Fibroblast of gingiva (primary cell): ENCODE data around the gene RPTOR.

Source experiments
- DNase-seq: peaks from one replicate; pipeline ENCODE4 v3.0.0-alpha.2; 2011; ENCODE audit warnings: low read depth

RPTOR gene

DNA sequence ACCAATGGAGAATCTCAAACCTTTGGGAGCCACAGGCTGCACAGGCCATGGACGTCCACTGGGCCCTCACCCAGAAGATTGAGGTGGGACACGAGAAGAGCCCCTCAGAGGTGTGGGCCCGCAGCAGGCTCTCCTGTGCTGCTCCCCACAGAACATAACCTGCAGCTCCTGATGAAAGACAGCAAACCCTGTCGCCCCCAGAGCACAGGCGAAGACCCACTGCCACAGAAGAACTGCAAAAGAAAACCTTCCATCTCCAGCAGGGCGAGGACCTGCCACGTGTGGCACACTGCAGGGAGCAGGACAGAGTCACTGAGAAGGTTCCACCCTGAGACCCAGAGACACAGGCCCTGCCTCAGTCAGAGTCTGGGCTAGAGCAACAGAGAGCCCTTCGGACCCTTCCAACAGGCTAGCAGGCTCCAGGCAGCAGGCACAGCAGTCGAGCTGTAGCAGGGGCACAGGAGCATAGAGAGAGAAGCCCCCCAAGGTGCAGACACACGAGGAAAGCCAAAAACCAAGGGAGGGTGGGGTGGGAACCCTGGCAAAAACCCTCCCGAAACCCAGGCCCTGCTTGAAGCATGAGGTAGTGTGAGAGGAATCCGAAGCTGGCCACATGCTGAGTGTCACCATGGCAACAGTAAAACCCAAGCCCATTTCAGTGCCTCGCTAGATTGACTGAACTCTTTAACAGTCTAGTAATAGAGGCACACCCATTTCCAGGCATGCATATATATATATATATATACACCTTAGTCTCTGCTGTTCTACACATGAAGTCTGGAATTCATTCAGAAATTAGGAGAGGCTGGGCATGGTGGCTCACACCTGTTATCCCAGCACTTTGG lies 387.0 kb downstream of the RPTOR start:
- peak; percentile 57 for DNase-seq

DNA sequence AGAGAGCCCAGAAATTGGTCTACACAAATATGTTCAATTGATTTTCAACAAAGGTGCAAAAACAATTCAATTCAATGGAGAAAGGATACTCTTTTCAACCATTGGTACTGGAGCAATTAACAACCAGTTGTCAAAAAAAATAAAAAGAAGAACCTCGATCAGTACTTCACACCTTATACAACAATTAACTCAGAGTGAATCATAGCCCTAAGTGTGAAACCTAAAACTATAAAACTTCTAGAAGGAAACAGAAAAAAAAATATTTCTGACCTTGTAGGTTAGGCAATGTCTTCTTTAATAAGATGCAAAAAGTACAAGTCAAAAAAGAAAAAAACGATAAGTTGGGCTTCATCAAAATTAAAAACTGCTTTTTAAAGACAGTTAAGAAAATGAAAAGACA lies 390.9 kb downstream of the RPTOR start:
- no peak for DNase-seq

DNA sequence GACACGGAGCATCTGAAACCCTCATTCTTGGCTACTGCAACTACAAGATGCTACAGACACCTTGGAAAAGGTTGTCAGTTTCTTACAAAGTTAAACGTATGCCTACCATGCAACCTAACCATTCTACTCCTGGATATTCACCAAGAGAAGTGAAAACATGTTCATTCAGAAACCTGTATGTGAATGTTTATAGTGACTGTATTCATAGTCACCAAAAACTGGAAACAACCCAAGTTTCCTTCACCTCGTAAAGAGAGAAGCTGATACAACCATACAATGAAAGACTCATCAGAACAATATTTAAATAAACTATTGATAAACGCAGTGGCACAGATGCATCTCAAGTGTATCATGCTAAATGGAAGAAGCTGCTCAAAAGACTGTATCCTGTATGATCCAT lies 391.6 kb downstream of the RPTOR start:
- no peak for DNase-seq

DNA sequence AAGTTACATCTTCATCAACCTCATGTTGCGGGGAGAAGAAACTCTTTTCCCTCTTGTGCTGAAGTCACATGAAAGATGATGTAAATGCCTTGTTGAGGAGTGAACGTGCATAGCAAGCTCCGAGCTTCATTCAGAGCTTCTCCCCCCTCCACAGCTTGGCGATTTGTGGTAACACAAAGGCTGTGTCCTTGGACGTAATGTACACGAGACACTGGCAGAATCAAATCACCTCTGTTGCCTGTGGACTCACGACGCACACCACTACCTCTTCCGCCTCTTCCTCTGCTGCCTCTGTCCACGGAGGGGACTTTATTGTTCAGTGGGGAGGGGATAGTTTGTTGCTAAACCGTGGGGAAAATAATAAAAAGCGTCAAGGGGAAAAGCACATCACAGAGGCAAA lies 392.1 kb downstream of the RPTOR start:
- DNase-seq, result no peak

DNA sequence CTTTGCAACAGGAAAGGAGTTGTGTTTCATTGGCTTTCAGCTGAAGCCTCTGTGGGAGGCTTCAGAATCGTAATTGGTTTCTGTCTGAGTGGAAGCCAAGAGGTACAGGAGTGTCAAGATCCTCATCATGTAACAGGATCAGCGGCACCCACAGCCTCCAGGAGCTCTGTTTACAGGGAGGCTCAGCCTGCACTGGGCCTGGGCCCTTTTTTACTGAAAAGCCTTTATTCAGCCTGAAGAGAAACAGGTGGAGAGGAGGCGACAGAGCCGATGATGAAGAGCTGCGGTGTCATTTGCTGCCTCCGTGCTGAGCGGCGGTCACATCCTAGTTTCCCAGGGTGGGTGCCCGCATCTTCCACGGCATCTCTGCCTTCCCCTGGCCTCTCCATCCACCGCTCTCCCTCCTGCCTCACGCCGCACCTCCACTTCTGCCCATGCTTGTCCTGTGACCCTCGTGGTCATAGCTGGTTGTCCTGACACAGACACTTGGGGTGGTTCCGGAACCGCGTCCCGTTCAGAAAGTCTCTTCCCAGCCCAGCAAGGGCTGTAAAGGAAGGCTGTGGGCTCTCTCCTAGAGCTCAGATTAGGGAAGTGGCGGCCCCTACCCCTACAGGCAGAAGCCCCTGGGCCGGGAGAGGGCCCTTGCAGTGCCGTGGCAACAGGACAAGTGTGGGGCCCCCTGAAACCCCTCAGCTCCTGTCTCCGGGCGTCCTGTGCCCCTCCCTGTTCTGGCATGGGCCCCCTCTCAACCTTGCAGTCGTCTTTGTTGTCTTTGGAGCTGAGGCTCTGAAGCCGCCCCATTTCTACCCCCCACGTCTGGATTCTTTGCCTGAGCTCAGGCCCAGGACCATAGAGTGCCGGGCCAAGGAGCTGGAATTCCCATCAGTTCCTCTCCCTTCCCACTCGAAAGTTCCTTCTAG lies 393.1 kb downstream of the RPTOR start:
- no peak for DNase-seq

DNA sequence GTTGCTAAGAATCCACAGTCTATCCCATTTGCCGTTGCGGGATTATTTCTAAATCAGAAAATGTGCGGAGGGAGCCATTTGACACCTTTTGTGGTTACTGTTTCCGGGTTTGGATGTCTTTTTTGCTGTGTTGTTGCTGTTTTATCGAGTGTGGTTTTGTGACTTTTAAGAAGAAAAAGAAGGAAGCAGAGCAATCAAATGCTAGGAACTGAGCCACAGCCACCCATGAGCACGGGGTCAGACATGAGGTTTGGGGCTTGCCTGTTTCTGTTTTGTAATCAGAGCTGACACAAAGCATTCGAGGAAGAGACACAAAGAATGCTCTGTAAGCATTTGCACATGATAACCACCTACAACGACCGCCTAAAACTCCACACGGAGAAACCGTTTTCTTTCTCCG lies 393.9 kb downstream of the RPTOR start:
- no peak for DNase-seq

DNA sequence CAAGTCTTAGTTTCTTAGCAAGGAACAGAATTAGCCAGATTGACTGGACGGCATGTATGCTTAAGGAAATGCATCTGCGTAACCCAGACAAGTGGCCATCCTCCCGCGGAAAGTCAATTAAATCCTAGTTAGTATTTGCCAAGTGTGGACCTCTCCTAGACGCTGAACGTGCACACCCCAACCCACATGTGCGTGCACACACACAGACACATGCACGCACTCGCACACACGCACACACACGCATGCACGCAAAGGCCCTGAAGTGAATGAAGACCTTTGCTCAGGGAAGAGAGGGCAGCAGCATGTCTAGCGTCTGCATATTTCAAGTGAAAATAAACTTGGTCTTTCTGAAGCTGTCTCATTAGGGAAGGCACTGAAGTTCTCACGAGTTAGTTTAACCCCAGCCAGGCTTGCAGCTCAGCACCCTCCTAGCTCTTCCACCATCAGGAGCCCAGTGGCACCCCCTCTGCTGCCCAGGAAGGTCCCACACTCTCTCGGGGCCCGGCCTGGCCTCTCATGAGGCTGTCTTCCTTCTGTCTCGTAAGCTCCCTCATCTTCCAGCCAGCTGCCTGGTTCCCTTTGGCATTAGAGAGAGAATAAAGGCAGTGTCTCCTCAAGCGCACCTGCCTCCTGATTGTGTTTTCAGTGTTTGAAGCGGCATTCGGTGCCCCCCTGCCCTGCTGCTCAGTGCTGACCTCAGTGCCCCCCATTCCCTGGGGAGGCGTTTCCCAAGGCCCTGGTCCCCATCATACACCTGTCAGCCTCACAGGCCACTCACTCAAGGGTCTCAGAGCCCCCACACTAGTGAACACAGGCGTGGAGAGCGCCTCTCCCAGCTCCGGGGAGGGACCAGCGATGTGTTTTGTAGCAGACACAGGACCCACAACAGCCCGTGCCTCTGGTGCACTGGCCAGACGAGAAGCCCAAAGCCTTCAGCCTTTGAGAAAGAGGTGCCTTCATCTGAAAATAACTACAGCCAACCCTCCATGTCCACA lies 394.8 kb downstream of the RPTOR start:
- DNase-seq, result no peak

- no peak for DNase-seq
These were observed 395.8 kb downstream of the RPTOR start for GRCh38 chr17:80940171-80941123.

DNA sequence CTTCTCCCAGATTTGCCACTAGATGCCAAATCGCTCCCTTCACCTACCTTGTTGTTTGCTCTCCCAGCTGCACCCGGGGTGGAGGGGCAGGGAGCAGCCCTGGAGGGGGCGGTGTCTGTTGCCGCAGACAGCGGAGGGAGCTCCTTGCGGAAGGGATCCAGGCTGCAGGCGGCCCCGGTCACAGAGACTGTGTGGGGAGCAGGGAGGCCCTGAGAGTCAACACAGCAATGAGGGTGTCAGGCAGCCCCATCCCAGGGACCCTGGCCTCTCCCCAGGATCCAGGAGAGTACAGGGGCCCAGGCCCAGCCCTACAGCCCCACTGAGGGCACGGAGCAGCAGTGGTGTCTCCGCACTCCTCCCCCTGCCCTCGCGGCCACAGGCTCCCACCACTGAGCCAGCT lies 396.5 kb downstream of the RPTOR start:
- DNase-seq, result no peak

DNA sequence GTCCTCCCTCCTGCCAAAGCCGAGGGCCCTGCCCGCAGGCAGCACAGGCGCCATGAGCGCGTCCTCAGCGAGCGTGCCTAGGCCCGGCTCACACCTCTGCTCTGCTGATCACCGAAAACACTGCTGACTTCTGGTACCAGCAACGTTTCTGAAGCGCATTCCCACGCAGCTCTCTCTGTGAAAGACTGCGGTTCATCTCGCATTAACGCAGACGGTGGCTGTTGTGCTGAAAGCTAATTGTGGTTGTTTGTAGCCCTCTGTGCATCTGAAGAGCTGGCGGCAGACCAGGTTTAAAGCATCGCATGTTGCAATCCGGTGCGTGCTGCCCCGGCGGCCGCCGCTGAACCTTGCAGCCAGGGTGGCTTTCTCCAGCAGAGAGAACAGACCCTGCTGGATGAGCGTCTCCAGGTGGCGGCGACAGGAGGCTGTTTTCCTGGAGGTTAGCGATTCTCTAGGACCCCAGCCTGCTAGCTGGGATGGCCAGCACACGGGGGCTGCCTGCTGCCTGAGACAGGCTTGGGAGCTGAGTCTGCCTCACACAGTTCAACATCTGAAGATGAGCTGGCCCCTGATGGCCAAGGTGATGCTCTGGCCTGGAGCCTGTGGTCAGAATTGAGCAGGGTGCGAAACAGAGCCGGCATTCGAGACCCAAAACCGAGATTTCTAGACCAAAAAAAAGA lies 397.2 kb downstream of the RPTOR start:
- peak; percentile 72 for DNase-seq

- peak; percentile 95 for DNase-seq
These were observed 398.0 kb downstream of the RPTOR start for GRCh38 chr17:80942423-80943345.

- DNase-seq, result no peak
These were observed 398.9 kb downstream of the RPTOR start for GRCh38 chr17:80943346-80944145.

DNA sequence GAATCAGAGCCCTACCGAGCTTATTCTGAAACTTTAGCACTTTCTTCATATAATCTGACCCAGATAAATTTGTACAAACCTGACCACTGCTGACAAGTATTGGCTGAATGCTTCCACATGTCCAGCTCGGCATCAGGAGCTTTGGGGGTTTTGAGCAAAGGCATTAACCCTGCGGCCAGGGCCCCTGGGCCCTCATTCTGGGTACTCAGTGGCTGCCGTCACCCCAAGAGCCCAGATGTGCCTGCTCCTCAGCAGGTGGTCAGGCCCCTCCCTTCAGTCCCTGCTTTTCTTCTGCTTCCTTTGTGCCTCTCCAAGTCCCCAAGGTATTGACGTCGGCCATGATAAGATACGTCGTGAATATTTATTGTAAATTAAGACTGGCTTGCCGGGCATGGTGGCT lies 399.7 kb downstream of the RPTOR start:
- no peak for DNase-seq

DNA sequence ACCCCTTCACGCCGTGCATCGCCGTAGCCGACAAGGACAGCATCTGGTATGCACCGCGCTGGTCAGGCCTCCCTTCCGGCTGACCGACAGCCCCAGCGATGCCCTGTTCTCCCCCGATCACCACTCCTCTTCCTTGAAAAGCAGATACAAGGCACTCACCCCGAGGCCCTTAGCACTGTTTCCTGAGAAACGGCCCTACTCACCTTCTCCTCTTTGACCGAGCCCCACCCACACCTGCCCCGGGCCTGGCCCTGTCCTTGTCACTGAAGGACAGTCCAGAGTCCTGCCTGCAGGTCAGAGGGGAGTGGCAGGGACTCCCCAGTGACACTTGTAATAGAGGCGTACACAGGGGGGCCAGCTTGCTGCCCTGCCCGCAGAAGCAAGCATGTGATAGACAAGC lies 401.1 kb downstream of the RPTOR start:
- no peak for DNase-seq

DNA sequence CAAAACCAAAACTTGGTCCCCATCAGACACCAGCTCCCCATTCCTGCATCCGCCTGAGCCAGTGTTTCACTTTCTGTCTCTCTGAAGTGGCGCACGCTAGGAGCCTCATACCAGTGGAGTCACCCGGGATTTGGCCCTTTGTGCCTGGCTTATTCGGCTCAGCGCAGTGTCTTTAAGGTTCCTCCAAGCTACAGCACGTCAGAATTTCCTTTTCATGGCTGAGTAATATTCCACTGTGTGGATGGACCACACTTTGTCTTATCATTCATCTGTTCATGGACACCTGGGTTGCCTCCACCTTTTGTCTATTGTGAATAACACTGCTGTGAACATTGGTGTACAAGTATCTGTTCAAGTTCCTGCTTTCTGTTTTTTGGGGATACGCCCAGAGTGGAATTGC lies 401.8 kb downstream of the RPTOR start:
- DNase-seq, result no peak

DNA sequence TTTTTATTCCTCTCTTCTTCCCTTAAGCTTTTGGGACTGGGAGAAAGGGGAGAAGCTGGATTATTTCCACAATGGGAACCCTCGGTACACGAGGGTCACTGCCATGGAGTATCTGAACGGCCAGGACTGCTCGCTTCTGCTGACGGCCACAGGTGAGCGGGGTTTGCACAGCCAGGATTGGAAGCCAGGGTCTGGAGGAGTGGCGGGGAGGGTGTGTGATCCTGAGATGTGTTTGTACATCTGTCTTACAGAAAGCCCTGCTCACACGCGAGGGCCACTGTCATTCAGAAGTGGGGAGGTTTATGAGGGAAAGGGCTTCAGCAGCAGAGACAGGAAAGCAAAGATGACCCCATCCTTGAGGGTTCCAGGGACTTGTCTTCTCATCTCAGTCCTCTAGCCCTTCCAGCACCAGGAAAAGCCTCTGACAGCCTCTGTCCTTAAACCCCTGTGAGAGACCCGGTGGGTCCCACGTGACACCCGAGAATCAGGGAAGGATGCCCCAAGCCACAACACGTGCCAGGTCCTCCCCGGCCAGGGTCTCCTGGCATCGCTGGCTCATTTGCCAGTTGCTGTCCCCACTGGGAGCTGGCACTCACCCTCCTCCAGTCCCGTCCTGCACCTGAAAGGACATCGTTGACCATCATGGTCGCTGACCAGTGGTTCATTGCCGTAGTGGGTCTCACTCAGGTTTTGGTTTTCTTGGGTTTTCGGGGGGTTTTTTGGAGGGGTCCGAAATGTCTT lies 402.7 kb downstream of the RPTOR start:
- no peak for DNase-seq
